Measurements from ENCODE around the gene UVSSA.

GRCh38 chr4:1337951-1338751, 8.9 kb upstream of the UVSSA start:
- TF ChIP-seq EZH2phosphoT487 (IDR thresholded peaks at IDR 0.05; ENCODE audit: insufficient read depth, low read depth): no peak
- no peak for TF ChIP-seq EZH2 (IDR thresholded peaks at IDR 0.05; ENCODE audit: insufficient read depth, poor library complexity, severe bottlenecking)
